ENCODE data around the gene PCDHGA7. TPM values are rescaled to one million over a fixed set of nuclear protein-coding genes. Genes with fewer than 3 reads are reported as not detected.
"Not testable (repeated sequence)": the region's sequence is repeated elsewhere in the genome, so short reads cannot be mapped to it uniquely, and the experiment has no call there.

Gene PCDHGA7
- 10 to 100 TPM in 1 of 10 donors, 1 to 10 TPM in 9; 5.9 to 11.5 (median 8.1) TPM for total RNA-seq
- polyA plus RNA-seq = 1 to 10 TPM in 1 of 2 donors, under 1 TPM in 1; 0.54 to 6.4 TPM
- long read RNA-seq, donor 1, partial matches to known transcripts = 0 of 1 reads
- long read RNA-seq, donor 1, other reads (novel, unspliced or antisense) = 0 of 1 reads
- long read RNA-seq, donor 2 = 0 reads
- long read RNA-seq, donor 3, partial matches to known transcripts = 0 of 1 reads
- long read RNA-seq, donor 3, other reads (novel, unspliced or antisense) = 0 of 1 reads

DNA sequence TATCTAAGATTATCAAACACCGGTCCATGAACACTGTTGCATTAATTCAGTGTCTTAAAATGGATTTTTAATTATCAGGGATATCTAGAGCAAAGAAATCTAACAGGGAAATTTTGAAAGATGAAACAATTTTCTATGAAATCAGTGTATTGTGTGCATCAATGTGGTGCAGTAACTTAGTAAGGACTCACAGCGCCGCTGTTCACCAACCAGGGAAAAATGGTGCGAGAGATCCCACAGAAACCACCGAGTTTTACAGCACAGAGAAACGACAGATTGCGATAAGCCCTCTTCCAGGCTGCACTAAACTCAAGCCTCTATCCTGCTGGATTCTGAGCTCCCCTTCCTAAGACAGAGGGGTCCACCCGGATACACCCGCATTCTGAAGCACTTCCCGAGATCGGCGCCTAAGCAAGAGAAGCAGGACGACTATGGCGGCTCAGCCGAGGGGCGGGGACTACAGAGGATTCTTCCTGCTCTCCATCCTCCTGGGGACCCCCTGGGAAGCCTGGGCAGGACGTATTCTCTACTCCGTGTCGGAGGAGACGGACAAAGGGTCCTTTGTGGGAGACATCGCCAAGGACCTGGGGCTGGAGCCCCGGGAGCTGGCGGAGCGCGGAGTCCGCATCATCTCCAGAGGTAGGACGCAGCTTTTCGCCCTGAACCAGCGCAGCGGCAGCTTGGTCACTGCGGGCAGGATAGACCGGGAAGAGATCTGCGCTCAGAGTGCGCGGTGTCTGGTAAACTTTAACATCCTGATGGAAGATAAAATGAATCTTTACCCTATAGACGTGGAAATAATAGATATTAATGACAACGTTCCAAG lies at the start of gene PCDHGA7:
Gene PCDHGA7, plus strand, starts transcription at position 274 of the 826 bp plus-strand sequence. Its CDS starts 158 bp downstream, at position 432.
- peak within 1 kb of the TSS in 7 of 10 donors; percentile 17 to 41 (median 34) for H3K4me3 ChIP-seq
- ATAC-seq (peak in 4 of 8 donors; percentile 15 to 50 (median 38)), DNase-seq (no peak)
- H3K9me3 ChIP-seq = peaks cover 0 to 100% (median 47%) of the 10 kb centered on the region in 11 donors
- TF ChIP-seq, protein P1, sequence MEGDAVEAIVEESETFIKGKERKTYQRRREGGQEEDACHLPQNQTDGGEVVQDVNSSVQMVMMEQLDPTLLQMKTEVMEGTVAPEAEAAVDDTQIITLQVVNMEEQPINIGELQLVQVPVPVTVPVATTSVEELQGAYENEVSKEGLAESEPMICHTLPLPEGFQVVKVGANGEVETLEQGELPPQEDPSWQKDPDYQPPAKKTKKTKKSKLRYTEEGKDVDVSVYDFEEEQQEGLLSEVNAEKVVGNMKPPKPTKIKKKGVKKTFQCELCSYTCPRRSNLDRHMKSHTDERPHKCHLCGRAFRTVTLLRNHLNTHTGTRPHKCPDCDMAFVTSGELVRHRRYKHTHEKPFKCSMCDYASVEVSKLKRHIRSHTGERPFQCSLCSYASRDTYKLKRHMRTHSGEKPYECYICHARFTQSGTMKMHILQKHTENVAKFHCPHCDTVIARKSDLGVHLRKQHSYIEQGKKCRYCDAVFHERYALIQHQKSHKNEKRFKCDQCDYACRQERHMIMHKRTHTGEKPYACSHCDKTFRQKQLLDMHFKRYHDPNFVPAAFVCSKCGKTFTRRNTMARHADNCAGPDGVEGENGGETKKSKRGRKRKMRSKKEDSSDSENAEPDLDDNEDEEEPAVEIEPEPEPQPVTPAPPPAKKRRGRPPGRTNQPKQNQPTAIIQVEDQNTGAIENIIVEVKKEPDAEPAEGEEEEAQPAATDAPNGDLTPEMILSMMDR (IDR thresholded peaks at IDR 0.05) = peak in 5 of 9 donors; percentile 11 to 30 (median 21)
- peaks cover 0 to 6% (median 0%) of the 10 kb centered on the region in 9 donors for H3K4me1 ChIP-seq
- 21 to 24% methylated on average over 37 of the region's 37 CpGs for WGBS, 2 donors
- intact Hi-C loops (cut with DNase I) = no loop called here
- peaks cover 0 to 39% (median 0%) of the 10 kb centered on the region in 7 donors for H3K27me3 ChIP-seq
- peaks cover 0 to 36% (median 0%) of the 10 kb centered on the region in 9 donors for H3K36me3 ChIP-seq
- H3K27ac ChIP-seq = no peak within 1 kb of the TSS

DNA sequence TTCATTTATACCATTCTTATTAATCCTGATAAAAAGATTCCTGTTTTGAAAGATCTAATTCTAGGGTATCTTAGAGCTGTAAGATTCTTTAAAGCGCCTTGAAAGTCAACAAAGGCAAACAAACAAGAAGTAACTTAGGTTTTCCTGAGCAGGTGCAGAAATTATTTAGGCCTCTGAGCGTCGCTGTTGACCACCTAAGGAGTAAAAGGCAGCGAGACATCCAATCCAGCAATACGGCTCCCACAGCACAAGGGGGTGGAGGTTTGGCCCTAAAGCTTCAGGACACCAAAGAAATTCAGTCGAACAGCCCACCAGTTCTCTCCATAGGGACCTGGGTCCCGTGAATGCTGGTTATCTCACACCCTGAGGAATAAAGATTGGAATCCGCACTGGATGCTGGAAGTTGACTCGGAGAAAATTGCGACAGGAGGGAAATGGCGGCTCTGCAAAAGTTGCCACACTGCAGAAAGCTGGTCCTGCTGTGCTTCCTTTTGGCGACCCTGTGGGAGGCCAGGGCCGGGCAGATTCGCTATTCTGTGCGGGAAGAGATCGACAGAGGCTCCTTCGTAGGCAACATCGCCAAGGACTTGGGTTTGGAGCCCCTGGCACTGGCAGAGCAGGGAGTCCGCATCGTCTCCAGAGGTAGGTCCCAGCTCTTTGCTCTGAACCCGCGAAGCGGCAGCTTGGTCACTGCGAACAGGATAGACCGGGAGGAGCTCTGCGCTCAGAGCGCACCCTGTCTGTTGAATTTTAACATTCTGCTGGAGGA lies 43.8 kb upstream of the PCDHGA7 start, which contains the start of gene PCDHGA2:
Gene PCDHGA2, plus strand, starts transcription at position 223 of the 769 bp plus-strand sequence.
- Histone ChIP-seq H3K4me3 (peak within 1 kb of the TSS; percentile 5 to 60 (median 46)), H3K27ac (peak within 1 kb of the TSS in 9 of 10 donors; percentile 16 to 82 (median 67)), H3K9me3 (peaks cover 0 to 99% (median 24%) of the 10 kb centered on the region in 11 donors), H3K36me3 (no peaks in the 10 kb centered on the region), H3K27me3 (peaks cover 0 to 61% (median 0%) of the 10 kb centered on the region in 7 donors), H3K4me1 (peaks cover 0 to 4% (median 0%) of the 10 kb centered on the region in 9 donors)
- 7 to 8% methylated on average over 27 of the region's 27 CpGs for WGBS, 2 donors
- ATAC-seq = peak; percentile 47 to 81 (median 71)
- peak in 1 of 2 donors; percentile 36 for DNase-seq
- TF ChIP-seq, protein P1 (IDR thresholded peaks at IDR 0.05) = peak; percentile 42 to 70 (median 57)
- intact Hi-C loops (cut with DNase I) = loop anchor here in 3 of 10 donors (5.0 to 10.0 kb wide), 2 partner anchors 224 to 226 kb away; no protein-coding TSS in a partner anchor

DNA sequence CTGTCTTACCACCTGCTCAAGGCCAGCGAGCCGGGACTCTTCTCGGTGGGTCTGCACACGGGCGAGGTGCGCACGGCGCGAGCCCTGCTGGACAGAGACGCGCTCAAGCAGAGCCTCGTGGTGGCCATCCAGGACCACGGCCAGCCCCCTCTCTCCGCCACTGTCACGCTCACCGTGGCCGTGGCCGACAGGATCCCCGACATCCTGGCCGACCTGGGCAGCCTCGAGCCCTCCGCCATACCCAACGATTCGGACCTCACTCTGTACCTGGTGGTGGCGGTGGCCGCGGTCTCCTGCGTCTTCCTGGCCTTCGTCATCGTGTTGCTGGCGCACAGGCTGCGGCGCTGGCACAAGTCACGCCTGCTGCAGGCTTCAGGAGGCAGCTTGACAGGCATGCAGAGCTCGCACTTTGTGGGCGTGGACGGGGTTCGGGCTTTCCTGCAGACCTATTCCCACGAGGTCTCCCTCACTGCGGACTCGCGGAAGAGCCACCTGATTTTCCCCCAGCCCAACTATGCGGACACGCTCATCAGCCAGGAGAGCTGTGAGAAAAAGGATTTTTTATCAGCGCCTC lies 41.7 kb upstream of the PCDHGA7 start:
- H3K4me1 ChIP-seq, H3K36me3 ChIP-seq, DNase-seq: not testable (repeated sequence)
- H3K27ac ChIP-seq = peak overlapping the region in 2 of 10 donors; percentile 77 to 83
- peak in 2 of 8 donors; percentile 29 to 39 for ATAC-seq
- peaks cover 0 to 54% (median 0%) of the 10 kb centered on the region in 7 donors for H3K27me3 ChIP-seq
- WGBS, 2 donors = 49 to 55% methylated on average over 36 to 44 of the region's 45 CpGs
- intact Hi-C loops (cut with DNase I) = loop anchor here in 4 of 10 donors (5.0 to 10.0 kb wide), 3 partner anchors 81 to 224 kb away; partner anchors contain the start of gene PCDHGA11 (in 1 of the 4)
- H3K9me3 ChIP-seq = peaks cover 0 to 99% (median 35%) of the 10 kb centered on the region in 11 donors
- H3K4me3 ChIP-seq = peak overlapping the region in 9 of 10 donors; percentile 12 to 54 (median 32)

DNA sequence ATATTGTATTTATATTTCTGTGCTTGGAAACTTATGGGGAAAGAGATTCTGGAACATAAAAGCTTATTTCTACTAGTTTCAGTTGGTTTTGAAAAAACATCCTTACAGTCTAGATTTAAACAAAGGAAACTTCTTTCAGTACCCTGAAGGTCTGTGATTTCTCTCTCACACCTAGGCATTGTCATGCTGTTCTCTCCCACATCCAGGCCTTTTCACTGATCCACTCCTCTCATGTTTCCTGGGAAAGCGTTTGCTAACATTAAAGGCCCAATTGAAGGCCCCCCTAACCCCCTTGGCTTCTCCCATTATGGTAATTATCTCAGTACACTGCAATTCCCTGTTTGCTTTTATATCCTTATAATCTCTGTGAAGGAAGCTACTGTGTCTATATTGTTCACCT lies 39.8 kb upstream of the PCDHGA7 start:
- peaks cover 0 to 99% (median 31%) of the 10 kb centered on the region in 11 donors for H3K9me3 ChIP-seq
- WGBS, 2 donors = 9 to 15% methylated on average over 1 of the region's 1 CpG
- intact Hi-C loops (cut with DNase I) = loop anchor here in 5 of 10 donors (2.0 to 10.0 kb wide), 4 partner anchors 26 to 222 kb away; partner anchors contain the start of gene PCDHGA11 (in 1 of the 5)
- TF ChIP-seq, protein P1 (IDR thresholded peaks at IDR 0.05) = no peak
- ATAC-seq (peak in 6 of 8 donors; percentile 32 to 74 (median 61)), DNase-seq (no peak)
- peaks cover 0 to 41% (median 0%) of the 10 kb centered on the region in 7 donors for H3K27me3 ChIP-seq
- peak overlapping the region; percentile 6 to 83 (median 74) for H3K27ac ChIP-seq
- no peaks in the 10 kb centered on the region for H3K36me3 ChIP-seq
- peak overlapping the region; percentile 4 to 54 (median 26) for H3K4me3 ChIP-seq
- H3K4me1 ChIP-seq = peaks cover 0 to 12% (median 0%) of the 10 kb centered on the region in 9 donors

Data from heart right ventricle (tissue), 16 donors.